HFFc6 (cell line): Measurements from ENCODE around the gene ST14. TPM values are rescaled to one million over a fixed set of nuclear protein-coding genes. Genes with fewer than 3 reads are reported as not detected.
"Not testable (repeated sequence)": the region's sequence is repeated elsewhere in the genome, so short reads cannot be mapped to it uniquely, and the experiment has no call there.

ENCODE experiments used
- DNase-seq: peaks from one replicate; pipeline ENCODE4 v3.0.0-alpha.2; 2018
- H3K27ac Mint-ChIP-seq: 2 replicates; pipeline ENCODE4 v1.8.0; 2020; ENCODE audit warnings: mild to moderate bottlenecking, mixed read lengths
- H3K27me3 Mint-ChIP-seq: 2 replicates; pipeline ENCODE4 v1.8.0; 2021; ENCODE audit warnings: mild to moderate bottlenecking, moderate library complexity, mixed read lengths; ENCODE audit not compliant: insufficient read depth
- H3K36me3 Mint-ChIP-seq: 2 replicates; pipeline ENCODE4 v1.8.0; 2021; ENCODE audit warnings: low read depth, mixed read lengths
- H3K4me1 Mint-ChIP-seq: 2 replicates; pipeline ENCODE4 v1.8.0; 2020; ENCODE audit warnings: low read depth, mixed read lengths
- H3K4me3 Mint-ChIP-seq: 2 replicates; pipeline ENCODE4 v1.8.0; 2020; ENCODE audit warnings: mild to moderate bottlenecking, moderate library complexity, mixed read lengths
- H3K9me3 Mint-ChIP-seq: 2 replicates; pipeline ENCODE4 v1.8.0; 2020; ENCODE audit warnings: mild to moderate bottlenecking, mixed read lengths
- total RNA-seq, 6 experiments: library from RNA; stranded (reverse); fragmentation: NEBNext Ultra II Directional; extraction: Animal tissue kit (Norgen Biotek cat#: 25700); gene quantifications; 2 replicates in 1 of 6; 3 replicates in 5 of 6; pipeline ENCODE4 v1.2.3, GENCODE V29; 2021
- TF ChIP-seq, protein P1 (sequence below): fragments of 200-600 bp; sonication (generic); IDR thresholded peaks from 2 replicates; pipeline ENCODE4 v1.5.0; 2021; ENCODE audit warnings: antibody characterized with exemption, mild to moderate bottlenecking

The ST14 gene
- total RNA-seq, 6 experiments from 2014 or later = not detected

DNA sequence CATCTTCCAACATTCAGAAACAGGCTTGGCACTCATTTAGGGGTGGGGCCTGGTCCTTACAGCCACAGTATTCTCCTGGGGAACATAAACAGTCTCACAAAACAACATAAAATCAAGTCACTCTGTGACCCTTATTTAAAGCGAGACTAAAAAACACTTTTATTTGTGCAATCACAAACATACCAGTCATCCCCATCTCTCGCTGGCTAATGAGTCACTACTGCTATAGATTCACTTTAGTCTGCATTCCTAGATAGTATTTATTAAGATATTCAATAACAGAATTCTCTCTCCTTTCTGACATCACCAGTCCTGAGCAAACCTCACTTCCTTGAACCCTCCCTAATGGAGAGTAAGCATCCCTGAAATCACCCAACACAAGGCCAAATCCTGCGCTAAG is 87.2 kb downstream of the ST14 start:
- no peak for DNase-seq
- Mint-ChIP-seq H3K27ac (no peak overlapping the region; the same call in 1 of the 2 replicates), H3K36me3 (no peaks in the 10 kb centered on the region; the same call in 1 of the 2 replicates), H3K4me3 (no peak overlapping the region), H3K27me3 (no peaks in the 10 kb centered on the region), H3K4me1 (peaks cover 11% of the 10 kb centered on the region), H3K9me3 (peaks cover 3% of the 10 kb centered on the region)
- TF ChIP-seq, protein P1, sequence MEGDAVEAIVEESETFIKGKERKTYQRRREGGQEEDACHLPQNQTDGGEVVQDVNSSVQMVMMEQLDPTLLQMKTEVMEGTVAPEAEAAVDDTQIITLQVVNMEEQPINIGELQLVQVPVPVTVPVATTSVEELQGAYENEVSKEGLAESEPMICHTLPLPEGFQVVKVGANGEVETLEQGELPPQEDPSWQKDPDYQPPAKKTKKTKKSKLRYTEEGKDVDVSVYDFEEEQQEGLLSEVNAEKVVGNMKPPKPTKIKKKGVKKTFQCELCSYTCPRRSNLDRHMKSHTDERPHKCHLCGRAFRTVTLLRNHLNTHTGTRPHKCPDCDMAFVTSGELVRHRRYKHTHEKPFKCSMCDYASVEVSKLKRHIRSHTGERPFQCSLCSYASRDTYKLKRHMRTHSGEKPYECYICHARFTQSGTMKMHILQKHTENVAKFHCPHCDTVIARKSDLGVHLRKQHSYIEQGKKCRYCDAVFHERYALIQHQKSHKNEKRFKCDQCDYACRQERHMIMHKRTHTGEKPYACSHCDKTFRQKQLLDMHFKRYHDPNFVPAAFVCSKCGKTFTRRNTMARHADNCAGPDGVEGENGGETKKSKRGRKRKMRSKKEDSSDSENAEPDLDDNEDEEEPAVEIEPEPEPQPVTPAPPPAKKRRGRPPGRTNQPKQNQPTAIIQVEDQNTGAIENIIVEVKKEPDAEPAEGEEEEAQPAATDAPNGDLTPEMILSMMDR = no peak

DNA sequence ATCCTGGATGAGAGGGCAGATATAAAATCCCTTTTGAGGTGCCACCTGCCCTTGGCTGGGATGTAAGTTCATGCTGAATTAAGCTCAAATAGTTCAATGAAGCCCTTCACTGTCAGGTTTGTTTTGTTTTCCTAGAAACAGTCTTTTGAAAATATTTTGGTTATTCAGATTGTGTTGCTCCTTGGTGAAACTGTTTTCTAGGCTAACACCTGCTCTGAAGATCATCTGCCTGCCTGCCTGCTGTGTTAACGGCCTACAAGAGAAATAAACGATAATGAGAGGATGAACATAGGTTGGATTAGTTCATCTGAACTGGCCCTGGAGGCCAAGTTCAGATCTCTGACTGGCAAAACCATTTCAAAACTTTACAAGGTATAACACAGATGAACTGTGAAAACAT is 87.7 kb downstream of the ST14 start:
- Mint-ChIP-seq H3K4me1 (peaks cover 11% of the 10 kb centered on the region), H3K36me3 (peaks cover 3% of the 10 kb centered on the region; the same call in 1 of the 2 replicates), H3K4me3 (no peak overlapping the region), H3K9me3 (peaks cover 8% of the 10 kb centered on the region), H3K27me3 (no peaks in the 10 kb centered on the region), H3K27ac (no peak overlapping the region)
- no peak for DNase-seq
- TF ChIP-seq, protein P1 = no peak

DNA sequence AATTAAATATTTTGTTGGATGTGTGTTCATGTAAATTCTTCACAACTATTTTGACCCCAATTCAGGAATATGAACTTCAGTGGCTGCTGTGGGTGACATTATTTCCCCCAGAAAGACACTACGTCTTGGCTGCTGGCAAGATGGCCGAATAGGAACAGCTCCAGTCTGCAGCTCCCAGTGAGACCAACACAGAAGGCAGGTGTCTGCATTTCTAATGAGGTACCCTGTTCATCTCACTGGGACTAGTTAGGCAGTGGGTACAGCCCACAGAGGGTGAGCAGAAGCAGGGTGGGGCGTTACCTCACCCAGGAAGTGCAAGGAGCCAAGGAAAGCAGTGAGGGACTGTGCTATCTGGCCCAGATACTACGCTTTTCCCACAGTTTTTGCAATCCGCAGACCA is 89.8 kb downstream of the ST14 start:
- Mint-ChIP-seq H3K4me3 (no peak overlapping the region), H3K36me3 (peaks cover 5% of the 10 kb centered on the region), H3K27ac (no peak overlapping the region), H3K4me1 (peaks cover 11% of the 10 kb centered on the region), H3K9me3 (peaks cover 10% of the 10 kb centered on the region), H3K27me3 (no peaks in the 10 kb centered on the region)
- TF ChIP-seq, protein P1 = no peak
- no peak for DNase-seq

DNA sequence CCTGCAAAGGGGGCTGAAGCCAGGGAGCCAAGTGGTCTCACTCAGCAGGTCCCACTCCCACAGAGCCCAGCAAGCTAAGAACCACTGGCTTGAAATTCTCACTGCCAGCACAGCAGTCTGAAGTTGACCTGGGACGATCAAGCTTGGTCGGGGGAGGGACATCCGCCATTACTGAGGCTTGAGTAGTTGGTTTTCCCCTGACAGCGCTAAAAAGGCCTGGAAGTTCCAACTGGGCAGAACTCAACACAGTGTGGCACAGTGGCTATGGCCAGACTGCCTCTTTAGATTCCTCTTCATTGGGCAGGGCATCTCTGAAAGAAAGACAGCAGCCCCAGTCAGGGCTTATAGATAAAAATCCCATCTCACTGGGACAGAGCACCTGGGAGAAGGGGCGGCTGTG is 90.3 kb downstream of the ST14 start:
- H3K36me3 Mint-ChIP-seq, H3K4me3 Mint-ChIP-seq, DNase-seq, H3K27ac Mint-ChIP-seq, H3K9me3 Mint-ChIP-seq, H3K27me3 Mint-ChIP-seq: not testable (repeated sequence)
- peaks cover 11% of the 10 kb centered on the region for H3K4me1 Mint-ChIP-seq

DNA sequence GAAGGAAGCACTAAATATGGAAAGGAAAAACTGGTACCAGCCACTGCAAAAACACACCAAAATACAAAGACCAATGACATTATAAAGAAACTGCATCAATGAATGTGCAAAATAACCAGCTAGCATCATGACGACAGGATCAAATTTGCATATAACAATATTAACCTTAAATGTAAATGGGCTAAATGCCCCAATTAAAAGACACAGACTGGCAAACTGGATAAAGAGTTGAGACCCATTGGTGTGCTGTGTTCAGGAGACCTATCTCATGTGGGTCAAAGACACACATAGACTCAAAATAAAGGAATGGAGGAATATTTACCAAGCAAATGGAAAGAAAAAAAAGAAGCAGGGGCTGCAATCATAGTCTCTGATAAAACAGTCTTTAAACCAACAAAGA is 92.2 kb downstream of the ST14 start:
- not testable (repeated sequence) for DNase-seq, H3K36me3 Mint-ChIP-seq, H3K4me1 Mint-ChIP-seq, H3K9me3 Mint-ChIP-seq, H3K4me3 Mint-ChIP-seq, H3K27me3 Mint-ChIP-seq, H3K27ac Mint-ChIP-seq

Other genes starting within 250 kb of the ST14 start
- gene PRDM10, start 156.9 kb upstream of the ST14 start, total RNA-seq = 1 to 10 TPM; 7.0 to 8.6 (median 7.8) TPM
- 100 to 1,000 TPM; 333 to 490 (median 458) TPM for gene APLP2, start 89.9 kb upstream of the ST14 start, total RNA-seq
- 10 to 100 TPM in 5 of 6 experiments, 1 to 10 TPM in 1; 9.4 to 16.5 (median 12.4) TPM for gene ZBTB44, start 155.1 kb downstream of the ST14 start, total RNA-seq